Measurements from ENCODE around the gene CCDC40. TPM values are rescaled to one million over a fixed set of nuclear protein-coding genes. Genes with fewer than 3 reads are reported as not detected.

Gene CCDC40
- total and polyA plus RNA-seq, 11 donors, result 2.4 to 9.0 (median 5.9) TPM

GRCh38 chr17:79995696-79996095 lies 40.7 kb upstream of the CCDC40 start:
- intact Hi-C loops (cut with DNase I), result loop anchor here in 2 of 10 donors (10.0 kb wide), 3 partner anchors 131 to 251 kb away; no protein-coding TSS in a partner anchor
- H3K4me3 ChIP-seq, result no peak overlapping the region

GRCh38 chr17:79996291-79996690 lies 40.2 kb upstream of the CCDC40 start:
- no peak overlapping the region for H3K4me3 ChIP-seq
- peak overlapping the region in 1 of 12 donors; percentile 83 for H3K27ac ChIP-seq
- peaks cover 0 to 3% (median 0%) of the 10 kb centered on the region in 9 donors for H3K36me3 ChIP-seq
- no peaks in the 10 kb centered on the region for H3K9me3 ChIP-seq
- intact Hi-C loops (cut with DNase I), result loop anchor here in 2 of 10 donors (10.0 kb wide), 3 partner anchors 131 to 251 kb away; no protein-coding TSS in a partner anchor
- H3K4me1 ChIP-seq, result peaks cover 0 to 53% (median 28%) of the 10 kb centered on the region in 12 donors
- TF ChIP-seq POLR2A (IDR thresholded peaks at IDR 0.05), result no peak
- TF ChIP-seq, protein P1, sequence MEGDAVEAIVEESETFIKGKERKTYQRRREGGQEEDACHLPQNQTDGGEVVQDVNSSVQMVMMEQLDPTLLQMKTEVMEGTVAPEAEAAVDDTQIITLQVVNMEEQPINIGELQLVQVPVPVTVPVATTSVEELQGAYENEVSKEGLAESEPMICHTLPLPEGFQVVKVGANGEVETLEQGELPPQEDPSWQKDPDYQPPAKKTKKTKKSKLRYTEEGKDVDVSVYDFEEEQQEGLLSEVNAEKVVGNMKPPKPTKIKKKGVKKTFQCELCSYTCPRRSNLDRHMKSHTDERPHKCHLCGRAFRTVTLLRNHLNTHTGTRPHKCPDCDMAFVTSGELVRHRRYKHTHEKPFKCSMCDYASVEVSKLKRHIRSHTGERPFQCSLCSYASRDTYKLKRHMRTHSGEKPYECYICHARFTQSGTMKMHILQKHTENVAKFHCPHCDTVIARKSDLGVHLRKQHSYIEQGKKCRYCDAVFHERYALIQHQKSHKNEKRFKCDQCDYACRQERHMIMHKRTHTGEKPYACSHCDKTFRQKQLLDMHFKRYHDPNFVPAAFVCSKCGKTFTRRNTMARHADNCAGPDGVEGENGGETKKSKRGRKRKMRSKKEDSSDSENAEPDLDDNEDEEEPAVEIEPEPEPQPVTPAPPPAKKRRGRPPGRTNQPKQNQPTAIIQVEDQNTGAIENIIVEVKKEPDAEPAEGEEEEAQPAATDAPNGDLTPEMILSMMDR (IDR thresholded peaks at IDR 0.05), result no peak
- WGBS, 4 donors, result 89 to 95% (median 92%) methylated on average over 12 of the region's 12 CpGs
- no peak for ATAC-seq
- no peak for DNase-seq
- no peaks in the 10 kb centered on the region for H3K27me3 ChIP-seq

More at GRCh38 chr17:79995696-79996095, 40.7 kb upstream of the CCDC40 start:
- H3K9me3 ChIP-seq, result no peaks in the 10 kb centered on the region
- H3K27ac ChIP-seq, result no peak overlapping the region
- ATAC-seq (no peak), DNase-seq (no peak)
- peaks cover 0 to 3% (median 0%) of the 10 kb centered on the region in 9 donors for H3K36me3 ChIP-seq
- 96 to 99% (median 97%) methylated on average over 8 of the region's 8 CpGs for WGBS, 4 donors
- no peaks in the 10 kb centered on the region for H3K27me3 ChIP-seq
- TF ChIP-seq POLR2A (IDR thresholded peaks at IDR 0.05), result no peak
- TF ChIP-seq, protein P1 (IDR thresholded peaks at IDR 0.05), result no peak
- peaks cover 0 to 59% (median 29%) of the 10 kb centered on the region in 12 donors for H3K4me1 ChIP-seq

GRCh38 chr17:79997011-79997660 lies 39.3 kb upstream of the CCDC40 start:
- Histone ChIP-seq H3K36me3 (peaks cover 0 to 3% (median 0%) of the 10 kb centered on the region in 9 donors), H3K27ac (peak overlapping the region in 1 of 12 donors; percentile 83), H3K4me1 (peaks cover 0 to 45% (median 22%) of the 10 kb centered on the region in 12 donors), H3K9me3 (no peaks in the 10 kb centered on the region), H3K27me3 (no peaks in the 10 kb centered on the region), H3K4me3 (peak overlapping the region in 1 of 12 donors; percentile 31)
- intact Hi-C loops (cut with DNase I), result loop anchor here in 2 of 10 donors (10.0 kb wide), 3 partner anchors 132 to 252 kb away; no protein-coding TSS in a partner anchor
- TF ChIP-seq POLR2A (IDR thresholded peaks at IDR 0.05), result no peak
- TF ChIP-seq, protein P1 (IDR thresholded peaks at IDR 0.05), result no peak
- 72 to 85% (median 80%) methylated on average over 15 of the region's 15 CpGs for WGBS, 4 donors
- ATAC-seq (peak in 1 of 4 donors; percentile 38), DNase-seq (no peak)

DNA sequence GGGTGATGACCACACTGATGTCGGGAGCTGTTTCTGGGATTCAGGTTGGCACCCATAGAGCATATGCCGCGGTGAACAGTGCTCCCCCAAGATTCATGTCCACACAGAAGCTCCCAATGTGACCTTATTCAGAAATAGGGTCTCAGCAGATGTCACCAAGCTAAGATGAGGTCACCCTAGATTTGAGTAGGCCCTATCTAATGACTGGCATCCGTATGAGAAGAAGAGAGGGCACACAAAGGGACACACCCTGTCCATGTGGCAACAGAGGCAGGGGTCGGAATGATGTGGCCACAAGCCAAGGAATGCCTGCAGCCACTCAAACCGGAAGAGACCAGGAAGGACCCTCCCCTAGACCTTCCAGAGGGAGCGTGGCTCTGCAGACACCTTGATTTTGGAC lies 36.3 kb upstream of the CCDC40 start:
- ATAC-seq, result no peak
- peak in 1 of 5 donors; percentile 11 for DNase-seq
- H3K27ac ChIP-seq, result no peak overlapping the region
- peaks cover 0 to 5% (median 0%) of the 10 kb centered on the region in 9 donors for H3K36me3 ChIP-seq
- no peak overlapping the region for H3K4me3 ChIP-seq
- peaks cover 0 to 22% (median 0%) of the 10 kb centered on the region in 12 donors for H3K4me1 ChIP-seq
- 89 to 94% (median 92%) methylated on average over 7 of the region's 7 CpGs for WGBS, 4 donors
- intact Hi-C loops (cut with DNase I), result loop anchor here in 4 of 10 donors (10.0 kb wide), 3 partner anchors 75 to 255 kb away; no protein-coding TSS in a partner anchor
- H3K9me3 ChIP-seq, result no peaks in the 10 kb centered on the region
- TF ChIP-seq, protein P1 (IDR thresholded peaks at IDR 0.05), result no peak
- TF ChIP-seq POLR2A (IDR thresholded peaks at IDR 0.05), result no peak
- H3K27me3 ChIP-seq, result no peaks in the 10 kb centered on the region

All from heart left ventricle (tissue), 16 donors.